OCI-LY3 (cell line): Measurements from ENCODE around the gene NAV1.

Experiments used
- H2AFZ ChIP-seq: fragments of 200-600, 300-600 bp; shearing (Covaris generic); 2 replicates; pipeline ENCODE4 v1.6.0; 2014; ENCODE audit warnings: antibody characterized with exemption, low read depth, low read length
- H3K27ac ChIP-seq: fragments of 200-600, 300-600 bp; sonication (generic); 2 replicates; pipeline ENCODE4 v1.5.1; 2014; ENCODE audit warnings: mild to moderate bottlenecking, low read length, moderate library complexity, mixed read lengths
- H3K27me3 ChIP-seq: fragments of 200-600, 300-600 bp; sonication (generic); 2 replicates; pipeline ENCODE4 v1.6.1; 2014; ENCODE audit warnings: low read depth, low read length, mixed read lengths
- H3K36me3 ChIP-seq: fragments of 200-600, 300-600 bp; sonication (generic); replicated peaks from 2 replicates; pipeline ENCODE3; 2014; ENCODE audit warnings: low read depth, low read length, mixed read lengths
- H3K4me1 ChIP-seq: fragments of 300-600, 200-600 bp; sonication (generic); 2 replicates; pipeline ENCODE4 v1.6.1; 2014; ENCODE audit warnings: low read length, mixed read lengths
- H3K4me2 ChIP-seq: fragments of 200-600, 300-600 bp; sonication (generic); 2 replicates; pipeline ENCODE4 v1.6.1; 2014; ENCODE audit warnings: low read length, mixed read lengths
- H3K4me3 ChIP-seq: fragments of 300-600, 200-600 bp; sonication (generic); 2 replicates; pipeline ENCODE4 v1.5.1; 2014; ENCODE audit warnings: antibody characterized with exemption, mild to moderate bottlenecking, low read length, moderate library complexity
- H3K79me2 ChIP-seq: fragments of 300-600, 200-600 bp; shearing (Covaris generic); 2 replicates; pipeline ENCODE4 v1.6.1; 2014; ENCODE audit warnings: mild to moderate bottlenecking, low read length, mixed read lengths
- H3K9ac ChIP-seq: fragments of 300-600, 200-600 bp; shearing (Covaris generic); 2 replicates; pipeline ENCODE4 v1.6.0; 2014; ENCODE audit warnings: mild to moderate bottlenecking, low read length, moderate library complexity
- H3K9me3 ChIP-seq: fragments of 200-600, 300-600 bp; shearing (Covaris generic); 2 replicates; pipeline ENCODE4 v1.6.1; 2014; ENCODE audit warnings: low read length, mixed read lengths; ENCODE audit not compliant: insufficient read depth
- H4K20me1 ChIP-seq: fragments of 200-600, 300-600 bp; sonication (generic); 2 replicates; pipeline ENCODE4 v1.6.1; 2016; ENCODE audit warnings: low read length, mixed read lengths; ENCODE audit not compliant: insufficient read depth
- EZH2phosphoT487 ChIP-seq: fragments of 200-600 bp; shearing (Covaris generic); IDR thresholded peaks from 2 replicates; pipeline ENCODE4 v1.6.1; 2018; ENCODE audit warnings: antibody characterized with exemption, mixed run types, low read depth
- TF ChIP-seq, protein P1 (sequence below): fragments of 200-600, 300-600 bp; sonication (generic); IDR thresholded peaks from 2 replicates; pipeline ENCODE4 v1.5.1; 2014; ENCODE audit warnings: antibody characterized with exemption, low read length, low read depth

Gene NAV1

GRCh38 chr1:201506557-201507359 lies 32.2 kb upstream of the NAV1 start, which contains the start of gene CSRP1:
Gene CSRP1 (minus strand): TSS chr1:201507123. CDS start chr1:201496303, 10,820 bp downstream.
- H3K79me2 ChIP-seq, result peaks cover 55% of the 10 kb centered on the region
- peaks cover 16% of the 10 kb centered on the region for H3K36me3 ChIP-seq
- H3K4me3 ChIP-seq, result peak within 1 kb of the TSS; percentile 93
- H3K9me3 ChIP-seq, result no peaks in the 10 kb centered on the region
- peaks cover 56% of the 10 kb centered on the region for H3K4me1 ChIP-seq
- H3K9ac ChIP-seq, result peak within 1 kb of the TSS; percentile 92
- TF ChIP-seq, protein P1, sequence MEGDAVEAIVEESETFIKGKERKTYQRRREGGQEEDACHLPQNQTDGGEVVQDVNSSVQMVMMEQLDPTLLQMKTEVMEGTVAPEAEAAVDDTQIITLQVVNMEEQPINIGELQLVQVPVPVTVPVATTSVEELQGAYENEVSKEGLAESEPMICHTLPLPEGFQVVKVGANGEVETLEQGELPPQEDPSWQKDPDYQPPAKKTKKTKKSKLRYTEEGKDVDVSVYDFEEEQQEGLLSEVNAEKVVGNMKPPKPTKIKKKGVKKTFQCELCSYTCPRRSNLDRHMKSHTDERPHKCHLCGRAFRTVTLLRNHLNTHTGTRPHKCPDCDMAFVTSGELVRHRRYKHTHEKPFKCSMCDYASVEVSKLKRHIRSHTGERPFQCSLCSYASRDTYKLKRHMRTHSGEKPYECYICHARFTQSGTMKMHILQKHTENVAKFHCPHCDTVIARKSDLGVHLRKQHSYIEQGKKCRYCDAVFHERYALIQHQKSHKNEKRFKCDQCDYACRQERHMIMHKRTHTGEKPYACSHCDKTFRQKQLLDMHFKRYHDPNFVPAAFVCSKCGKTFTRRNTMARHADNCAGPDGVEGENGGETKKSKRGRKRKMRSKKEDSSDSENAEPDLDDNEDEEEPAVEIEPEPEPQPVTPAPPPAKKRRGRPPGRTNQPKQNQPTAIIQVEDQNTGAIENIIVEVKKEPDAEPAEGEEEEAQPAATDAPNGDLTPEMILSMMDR, result peak; percentile 31
- TF ChIP-seq EZH2phosphoT487, result no peak
- peak within 1 kb of the TSS; percentile 97 for H3K4me2 ChIP-seq
- H3K27me3 ChIP-seq, result no peaks in the 10 kb centered on the region
- H4K20me1 ChIP-seq, result peaks cover 7% of the 10 kb centered on the region; the same call in 1 of the 2 replicates
- peak within 1 kb of the TSS; percentile 30; the same call in 1 of the 2 replicates for H2AFZ ChIP-seq
- H3K27ac ChIP-seq, result peak within 1 kb of the TSS; percentile 49

DNA sequence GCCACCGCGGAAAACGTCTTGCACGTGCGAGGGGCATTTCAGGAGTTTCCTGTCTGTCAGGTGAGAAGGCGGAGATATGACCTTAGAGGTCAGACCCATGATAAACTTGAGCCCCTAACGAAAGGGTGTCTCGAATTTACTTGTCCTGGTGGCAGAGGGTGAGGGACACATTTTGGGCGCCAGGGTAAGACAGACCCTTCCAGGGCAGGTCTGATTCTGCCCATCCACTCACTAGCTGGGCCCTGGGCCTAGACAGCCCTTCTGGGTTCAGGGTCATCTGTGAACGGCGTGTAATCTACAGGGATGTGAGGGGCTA lies 31.6 kb upstream of the NAV1 start:
- Histone ChIP-seq H3K36me3 (peaks cover 16% of the 10 kb centered on the region), H3K27ac (peak overlapping the region; percentile 49), H3K4me3 (peak overlapping the region; percentile 93), H2AFZ (peak overlapping the region; percentile 27; the same call in 1 of the 2 replicates), H3K79me2 (peaks cover 50% of the 10 kb centered on the region), H3K4me2 (peak overlapping the region; percentile 97), H3K9me3 (no peaks in the 10 kb centered on the region), H4K20me1 (peaks cover 7% of the 10 kb centered on the region; the same call in 1 of the 2 replicates), H3K9ac (peak overlapping the region; percentile 92), H3K4me1 (peaks cover 62% of the 10 kb centered on the region), H3K27me3 (no peaks in the 10 kb centered on the region)
- TF ChIP-seq, protein P1, result no peak
- no peak for TF ChIP-seq EZH2phosphoT487

DNA sequence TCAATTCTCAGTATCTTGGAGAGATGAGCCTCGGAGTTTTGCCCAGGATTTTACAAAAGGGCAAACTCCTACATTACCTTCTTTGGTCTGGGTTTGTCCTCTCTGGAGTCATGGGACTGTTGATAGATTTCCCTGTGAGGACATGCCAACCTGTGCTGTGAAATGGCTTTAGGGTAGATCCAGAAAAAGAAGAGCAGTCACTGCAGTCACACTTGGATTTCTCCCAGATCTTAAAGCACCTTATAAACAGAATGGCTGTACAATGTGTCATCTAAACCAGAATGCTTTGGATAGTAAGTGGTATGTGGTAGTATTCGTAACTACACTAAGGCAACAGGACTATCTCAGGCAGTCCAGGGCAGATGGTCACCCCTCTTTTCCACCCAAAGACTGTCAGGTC lies 30.1 kb upstream of the NAV1 start:
- H3K79me2 ChIP-seq, result peaks cover 38% of the 10 kb centered on the region
- H3K4me3 ChIP-seq, result no peak overlapping the region
- TF ChIP-seq, protein P1, result no peak
- no peak for TF ChIP-seq EZH2phosphoT487
- H2AFZ ChIP-seq, result no peak overlapping the region
- H4K20me1 ChIP-seq, result peaks cover 5% of the 10 kb centered on the region; the same call in 1 of the 2 replicates
- H3K36me3 ChIP-seq, result peaks cover 12% of the 10 kb centered on the region
- no peak overlapping the region for H3K27ac ChIP-seq
- no peaks in the 10 kb centered on the region for H3K27me3 ChIP-seq
- H3K4me1 ChIP-seq, result peaks cover 68% of the 10 kb centered on the region
- no peak overlapping the region for H3K9ac ChIP-seq
- H3K9me3 ChIP-seq, result no peaks in the 10 kb centered on the region
- H3K4me2 ChIP-seq, result no peak overlapping the region

GRCh38 chr1:201509601-201510374 lies 29.1 kb upstream of the NAV1 start:
- Histone ChIP-seq H3K27ac (no peak overlapping the region), H3K36me3 (peaks cover 11% of the 10 kb centered on the region), H3K4me3 (no peak overlapping the region), H3K4me2 (no peak overlapping the region), H3K27me3 (no peaks in the 10 kb centered on the region), H3K79me2 (peaks cover 29% of the 10 kb centered on the region), H3K9me3 (no peaks in the 10 kb centered on the region), H4K20me1 (peaks cover 4% of the 10 kb centered on the region; the same call in 1 of the 2 replicates), H3K4me1 (peaks cover 68% of the 10 kb centered on the region), H3K9ac (no peak overlapping the region), H2AFZ (no peak overlapping the region)
- TF ChIP-seq, protein P1, result no peak
- TF ChIP-seq EZH2phosphoT487, result no peak
